ENCODE data around the gene MAN2A2.
A peak's percentile ranks its signal among the peaks of the same experiment; 100 is the strongest.
"Not testable (repeated sequence)": the region's sequence is repeated elsewhere in the genome, so short reads cannot be mapped to it uniquely, and the experiment has no call there.

The MAN2A2 gene

DNA sequence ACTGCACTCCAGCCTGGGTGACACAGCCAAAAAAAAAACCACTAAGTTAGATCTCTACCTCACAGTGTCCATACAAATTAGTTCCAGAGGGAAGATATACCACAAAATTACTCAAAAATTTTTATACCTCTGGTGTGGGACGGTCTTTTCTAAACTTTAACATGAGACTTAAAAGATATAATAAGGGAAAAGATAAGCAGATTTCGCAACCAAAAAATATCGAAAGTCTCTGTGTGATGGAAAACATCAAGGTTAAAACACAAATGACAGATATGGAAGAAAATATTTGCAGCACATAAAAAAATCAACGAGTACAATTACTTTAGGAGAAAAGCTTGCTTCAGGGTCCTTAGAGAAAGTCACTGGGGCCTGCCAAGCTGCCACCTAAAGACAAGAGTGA is 18.8 kb downstream of the MAN2A2 start:
- no peak for DNase-seq (ENCODE audit: low spot score)

DNA sequence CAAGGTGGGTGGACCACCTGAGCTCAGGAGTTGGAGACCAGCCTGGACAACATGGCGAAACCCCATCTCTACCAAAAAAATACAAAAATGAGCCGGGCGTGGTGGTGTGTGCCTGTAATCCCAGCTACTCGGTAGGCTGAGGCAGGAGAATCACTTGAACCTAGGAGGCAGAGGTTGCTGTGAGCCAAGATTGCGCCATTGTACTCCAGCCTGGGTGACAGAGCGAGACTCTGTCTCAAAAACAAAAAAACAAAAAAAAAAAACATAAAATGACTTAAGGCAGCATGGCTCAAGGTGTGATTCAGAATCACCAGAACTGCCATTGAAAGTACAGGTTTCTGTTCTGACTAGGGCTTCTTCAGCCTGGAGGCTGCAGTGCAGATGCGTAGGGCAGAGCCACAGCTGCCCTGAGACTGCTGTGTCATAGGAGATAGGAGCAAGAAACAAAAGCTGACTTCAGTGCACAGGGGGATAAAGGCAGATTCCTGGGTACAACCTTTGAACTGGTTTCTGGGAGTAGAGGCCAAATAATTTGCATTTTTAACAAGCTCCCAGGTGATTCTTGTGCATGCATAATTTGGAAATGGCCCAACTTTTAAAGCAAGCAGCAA is 19.7 kb downstream of the MAN2A2 start:
- DNase-seq (ENCODE audit: low spot score): not testable (repeated sequence)

DNA sequence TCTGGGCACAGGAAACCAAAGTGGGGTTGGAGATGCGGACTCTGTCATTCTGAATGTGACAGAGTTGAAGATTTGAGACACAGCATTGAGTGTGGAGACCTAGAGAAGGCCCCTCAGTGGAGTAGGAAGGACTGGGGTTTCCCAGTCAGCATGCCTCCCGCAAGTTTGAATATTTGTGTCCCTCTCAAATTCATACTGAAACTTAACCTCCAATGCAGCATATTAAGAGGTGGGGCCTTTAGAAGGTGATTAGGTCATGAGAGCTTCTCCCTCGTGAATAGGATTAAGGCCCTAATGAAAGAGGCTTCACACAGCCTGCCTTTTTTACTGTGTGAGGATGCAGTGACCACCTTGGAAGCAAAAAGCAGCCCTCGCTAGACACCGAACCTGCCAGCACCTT is 21.3 kb downstream of the MAN2A2 start:
- no peak for DNase-seq (ENCODE audit: low spot score)

DNA sequence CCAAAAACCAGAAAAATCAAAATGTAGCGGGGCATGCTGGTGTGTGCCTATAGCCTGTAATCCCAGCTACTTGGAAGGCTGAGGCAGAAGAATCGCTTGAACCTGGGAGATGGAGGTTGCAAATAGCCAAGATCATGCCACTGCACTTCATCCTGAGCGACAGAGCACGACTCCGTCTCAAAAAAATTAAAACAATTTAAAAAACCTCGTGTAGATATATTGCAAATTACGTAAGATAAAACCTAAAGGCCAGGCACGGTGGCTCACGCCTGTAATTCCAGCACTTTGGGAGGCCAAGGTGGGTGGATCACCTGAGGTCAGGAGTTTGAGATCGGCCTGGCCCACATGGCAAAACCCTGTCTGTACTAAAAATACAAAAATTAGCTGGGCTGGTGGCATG is 23.7 kb downstream of the MAN2A2 start:
- DNase-seq (ENCODE audit: low spot score): not testable (repeated sequence)

DNA sequence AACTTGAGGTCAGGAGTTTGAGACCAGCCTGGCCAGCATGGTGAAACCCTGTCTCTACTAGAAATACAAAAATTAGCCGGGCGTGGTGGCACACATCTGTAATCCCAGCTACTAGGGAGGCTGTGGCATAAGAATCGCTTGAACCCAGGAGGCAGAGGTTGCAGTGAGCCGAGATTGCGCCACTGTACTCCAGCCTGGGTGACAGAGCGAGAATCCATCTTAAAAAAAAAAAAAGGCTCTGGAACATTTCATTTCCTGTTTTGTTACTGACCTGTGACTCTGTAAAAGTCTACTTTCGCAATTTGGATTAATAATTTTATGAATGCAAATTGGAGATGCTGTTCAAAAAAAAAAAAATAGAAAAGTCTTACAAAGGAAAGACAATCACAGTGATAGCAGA is 25.0 kb downstream of the MAN2A2 start:
- DNase-seq (ENCODE audit: low spot score): not testable (repeated sequence)

DNA sequence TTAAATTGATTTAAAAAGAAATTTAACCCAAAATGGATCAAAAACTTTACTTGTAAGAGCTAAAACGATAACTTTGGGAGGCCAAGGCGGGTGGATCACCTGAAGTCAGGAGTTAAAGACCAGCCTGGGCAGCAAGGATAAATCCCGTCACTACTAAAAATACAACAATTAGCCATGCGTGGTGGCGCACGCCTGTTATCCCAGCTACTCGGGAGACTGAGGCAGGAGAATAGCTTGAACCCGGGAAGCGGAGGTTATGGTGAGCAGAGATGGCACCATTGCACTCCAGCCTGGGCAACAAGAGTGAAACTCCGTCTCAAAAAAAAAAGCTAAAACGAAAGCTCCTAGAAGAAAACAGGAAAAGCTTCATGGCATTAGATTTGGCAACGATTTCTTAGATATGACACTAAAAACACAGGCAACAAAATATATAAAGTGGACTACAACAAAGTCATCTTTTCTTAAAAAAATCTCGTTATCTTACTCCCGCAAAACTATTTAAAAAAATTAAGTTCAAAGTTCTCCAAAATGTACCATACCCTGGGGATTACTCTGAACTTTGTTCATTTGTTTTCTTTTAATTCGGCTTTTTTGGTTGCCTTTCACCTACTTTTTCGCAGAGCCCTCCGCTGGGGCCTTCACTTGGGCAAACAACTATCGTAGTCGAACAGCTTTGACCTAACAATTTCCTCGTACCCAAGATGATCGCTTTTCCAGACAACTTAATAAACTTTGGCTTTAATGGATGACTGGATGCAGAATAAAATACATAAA is 26.3 kb downstream of the MAN2A2 start:
- no peak for DNase-seq (ENCODE audit: low spot score)

DNA sequence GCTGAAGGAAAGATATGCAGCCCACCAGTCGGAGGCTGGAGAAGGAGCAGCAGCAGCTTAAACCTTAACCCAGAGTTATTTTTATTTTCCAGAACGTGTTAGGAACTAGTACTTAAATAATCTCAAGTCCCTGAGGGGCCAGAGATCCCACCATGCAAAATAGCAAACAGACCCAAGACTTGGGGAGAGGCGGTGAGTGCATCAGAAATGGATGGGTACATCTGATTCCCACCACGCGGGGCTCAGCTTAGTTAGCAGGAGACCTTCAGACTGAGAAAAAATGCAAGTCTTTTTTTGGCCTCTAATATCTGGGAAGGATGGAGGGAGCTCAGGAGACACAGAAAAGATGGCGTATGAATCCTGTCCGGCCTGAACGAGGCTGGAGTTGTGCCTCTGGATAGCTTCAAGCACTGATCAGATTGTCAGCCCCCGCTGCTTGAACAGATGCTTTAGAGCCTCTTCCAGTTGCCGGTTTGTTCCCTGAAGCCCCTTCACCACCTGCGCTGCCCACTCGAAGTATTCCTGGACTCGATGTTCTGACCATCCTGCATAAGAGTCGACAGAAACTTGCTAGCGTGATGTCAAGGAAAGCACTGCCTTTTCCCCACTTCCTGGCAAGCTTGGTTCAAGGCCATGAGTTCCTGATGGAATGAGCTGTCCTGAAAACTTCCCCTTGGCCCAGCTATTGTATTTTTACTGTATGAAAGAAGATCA is 27.9 kb downstream of the MAN2A2 start:
- DNase-seq (ENCODE audit: low spot score): no peak

DNA sequence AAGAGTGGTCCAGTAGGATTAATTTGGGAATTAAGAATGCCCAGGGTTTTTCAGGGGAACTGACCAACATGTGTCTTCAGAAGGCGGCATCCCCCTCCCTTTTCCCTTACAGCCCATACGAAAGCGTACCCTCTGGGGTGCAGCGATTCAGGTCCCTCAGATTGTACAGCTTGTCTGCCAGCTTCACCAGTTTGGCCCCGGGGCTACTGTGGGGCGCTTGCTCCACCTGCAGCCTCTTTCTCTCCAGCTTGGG is 28.4 kb downstream of the MAN2A2 start:
- DNase-seq (ENCODE audit: low spot score): no peak

DNA sequence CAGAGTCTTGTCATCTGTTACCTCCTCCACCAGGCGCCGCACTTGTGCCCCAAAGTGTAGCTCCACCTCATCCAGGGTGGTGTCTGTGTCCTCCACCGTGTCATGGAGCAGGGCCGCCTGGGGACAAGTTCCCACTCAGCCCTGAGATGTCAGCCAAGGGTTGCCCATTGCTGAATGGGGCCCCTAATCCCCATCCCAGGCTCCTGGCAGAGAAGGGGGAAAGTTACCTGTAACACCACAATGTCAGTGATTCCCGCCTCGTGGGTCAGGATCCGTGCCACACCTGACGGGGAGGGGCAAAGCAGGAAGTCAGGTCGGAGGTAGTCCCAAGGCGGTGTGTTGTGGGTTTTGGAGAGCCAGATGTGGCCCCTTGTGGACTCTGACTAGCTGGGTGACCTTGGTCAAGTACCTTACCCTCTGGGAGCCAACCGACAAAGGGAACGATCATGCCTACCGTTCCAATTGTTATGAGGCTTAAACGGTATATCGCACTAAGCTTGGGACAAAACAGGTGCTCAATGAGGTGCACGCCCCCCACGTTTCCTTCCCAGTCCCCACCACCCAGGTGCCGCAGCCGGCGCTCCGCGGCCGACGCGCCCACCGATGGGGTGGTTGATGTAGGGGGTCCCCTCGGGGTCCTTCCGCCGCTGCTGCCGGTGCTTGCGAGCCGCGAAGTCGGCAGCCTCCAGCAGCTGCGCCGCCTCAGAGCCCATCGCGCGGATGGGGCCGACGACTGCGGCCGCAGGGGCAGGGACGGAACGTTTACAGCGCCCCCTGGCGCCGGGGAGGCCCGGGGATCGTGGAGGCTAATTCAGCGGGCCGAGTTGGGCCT is 28.9 kb downstream of the MAN2A2 start, which contains the start of gene HDDC3:
HDDC3 (minus strand) TSS at position 722 of the 832 bp plus-strand sequence; CDS start at position 713, 9 bp downstream.
- DNase-seq (ENCODE audit: low spot score): peak; percentile 93

DNA sequence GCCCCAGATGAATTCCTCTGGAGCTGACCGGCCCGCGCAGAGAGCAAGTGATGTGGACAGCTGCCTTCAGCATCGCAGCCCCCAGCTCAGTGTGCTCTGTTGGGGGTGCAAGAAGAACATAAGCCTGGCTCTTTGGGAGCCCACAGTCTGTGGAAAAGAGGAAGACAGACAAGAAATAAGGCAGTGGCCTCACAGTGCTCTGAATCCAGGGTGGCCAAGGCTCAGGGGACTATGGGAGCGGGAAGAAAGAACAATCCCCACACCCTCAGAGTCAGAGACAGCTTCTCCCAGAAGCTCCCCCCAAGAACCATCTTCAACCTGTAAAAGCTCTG is 29.5 kb downstream of the MAN2A2 start:
- DNase-seq (ENCODE audit: low spot score): no peak

DNA sequence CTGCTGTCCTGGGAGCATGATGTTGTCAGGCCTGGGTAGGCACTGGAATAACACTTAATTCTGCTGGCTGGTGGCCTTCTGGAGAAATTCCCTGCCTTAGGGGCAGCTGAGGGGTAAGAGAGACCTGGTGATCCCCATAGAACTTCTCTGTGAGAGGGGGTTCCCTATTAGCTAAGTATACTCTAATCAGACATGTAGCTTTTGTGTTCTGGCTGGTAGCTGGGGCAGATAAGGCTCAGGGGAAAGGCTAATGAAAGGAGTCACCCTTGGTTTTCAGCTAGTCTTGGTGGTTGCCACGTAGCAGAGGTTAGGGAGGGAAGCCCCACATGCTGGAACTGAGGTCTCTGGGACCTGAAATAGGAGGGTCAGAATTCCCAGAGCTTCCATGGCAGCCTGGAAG is 30.2 kb downstream of the MAN2A2 start:
- no peak for DNase-seq (ENCODE audit: low spot score)

DNA sequence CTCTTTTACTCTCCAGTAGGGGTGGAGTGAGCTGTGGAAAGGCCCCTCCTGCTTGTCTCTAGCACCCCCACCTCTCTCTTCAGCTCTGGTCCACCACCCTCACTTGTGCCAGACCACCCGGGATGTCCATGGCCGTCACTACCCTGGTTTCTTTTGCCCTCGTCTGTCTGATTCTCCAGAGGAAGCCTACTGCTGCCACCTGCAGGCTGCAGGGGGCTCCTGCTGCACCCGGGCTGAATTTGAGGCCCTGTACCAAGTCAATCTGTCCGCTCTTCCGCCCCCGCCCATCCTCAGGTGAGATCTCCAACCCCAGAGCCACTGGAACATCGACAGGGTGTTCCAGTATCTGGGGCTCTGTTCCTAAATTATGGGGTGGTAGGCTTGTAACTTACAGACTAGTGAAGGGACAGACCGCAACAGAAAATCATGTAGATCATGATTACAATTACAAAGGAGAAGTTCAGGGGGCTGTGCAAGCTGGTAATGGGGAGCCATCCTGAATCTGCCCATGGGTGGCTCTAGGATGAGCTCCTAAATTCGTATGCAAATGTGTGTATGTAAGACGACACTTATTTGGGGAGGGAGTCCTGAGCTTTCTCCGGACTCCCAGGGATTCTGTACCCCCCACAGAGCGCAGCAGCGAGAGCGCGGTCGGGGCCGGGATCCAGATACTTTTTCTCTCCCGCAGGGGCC is 31.3 kb downstream of the MAN2A2 start:
- DNase-seq (ENCODE audit: low spot score): peak; percentile 86

DNA sequence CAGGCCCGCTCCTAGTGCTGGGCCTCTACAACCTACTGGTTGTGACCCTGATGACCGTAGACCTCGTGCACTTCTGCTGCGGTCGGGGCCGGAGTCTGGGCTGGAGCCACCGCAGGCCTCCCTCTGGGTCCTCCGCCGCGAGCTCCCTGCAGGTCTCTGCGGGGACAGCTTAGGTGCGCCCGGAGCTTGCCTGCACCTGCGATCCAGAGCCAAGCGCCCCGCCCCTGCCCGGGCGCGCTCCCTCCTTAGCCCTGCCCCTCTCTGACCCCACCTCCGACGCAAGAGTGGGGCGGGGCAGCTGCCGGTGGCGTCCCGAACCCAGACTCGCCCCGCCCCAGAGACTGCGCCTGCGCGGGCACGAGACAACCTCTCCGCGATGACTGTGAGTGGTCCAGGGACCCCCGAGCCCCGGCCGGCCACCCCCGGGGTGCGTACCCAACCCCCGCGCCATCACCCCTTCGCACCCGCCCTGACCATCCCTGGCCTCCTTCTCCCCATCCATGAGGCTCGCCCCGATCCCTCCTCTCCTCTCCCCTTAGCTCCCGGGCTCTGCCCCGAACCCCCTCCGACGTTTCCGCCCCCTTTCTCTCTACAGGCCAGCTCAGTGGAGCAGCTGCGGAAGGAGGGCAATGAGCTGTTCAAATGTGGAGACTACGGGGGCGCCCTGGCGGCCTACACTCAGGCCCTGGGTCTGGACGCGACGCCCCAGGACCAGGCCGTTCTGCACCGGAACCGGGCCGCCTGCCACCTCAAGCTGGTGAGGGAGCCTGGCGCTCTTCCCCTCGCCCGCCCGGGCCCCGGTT is 32.0 kb downstream of the MAN2A2 start, which contains the start of gene UNC45A:
UNC45A (plus strand) TSS at position 337 of the 803 bp plus-strand sequence; CDS start at position 377, 40 bp downstream.
- DNase-seq (ENCODE audit: low spot score): peak; percentile 92

DNA sequence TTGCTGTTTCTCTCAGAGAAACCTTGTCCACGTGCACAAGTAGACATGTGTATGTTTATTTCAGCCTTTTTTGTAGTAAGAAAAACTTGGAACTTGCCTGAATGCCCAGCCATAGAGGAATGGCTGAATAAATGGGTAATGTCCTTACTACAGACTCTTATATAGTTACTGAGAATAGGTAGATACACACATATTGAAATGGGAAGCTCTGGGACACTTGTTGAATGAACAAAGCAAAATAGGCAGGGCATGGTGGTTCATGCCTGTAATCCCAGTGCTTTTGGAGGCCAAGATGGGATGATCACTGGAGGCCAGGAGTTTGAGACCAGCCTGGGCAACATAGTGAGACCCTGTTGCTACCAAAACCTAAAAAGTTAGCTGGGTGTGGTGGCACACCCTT is 33.7 kb downstream of the MAN2A2 start:
- no peak for DNase-seq (ENCODE audit: low spot score)

DNA sequence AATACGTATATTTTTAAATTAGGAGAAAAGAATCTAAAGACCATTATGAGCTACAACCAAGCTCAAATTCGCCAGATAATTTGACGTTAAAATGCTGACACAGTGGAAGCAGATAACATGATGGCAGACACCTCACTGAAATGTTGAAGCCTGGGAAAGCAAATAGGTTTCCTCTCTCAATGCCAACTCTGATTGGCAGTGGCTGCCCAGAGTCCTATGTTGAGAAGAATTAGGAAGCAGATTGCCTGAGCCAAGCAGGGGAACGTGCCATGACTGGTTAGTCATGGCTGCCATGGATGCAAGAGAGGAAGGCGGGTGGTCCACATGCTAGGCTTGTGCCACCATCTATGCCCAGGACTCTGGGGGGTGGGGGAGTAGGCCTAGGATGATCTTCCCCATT is 35.2 kb downstream of the MAN2A2 start:
- DNase-seq (ENCODE audit: low spot score): no peak

DNA sequence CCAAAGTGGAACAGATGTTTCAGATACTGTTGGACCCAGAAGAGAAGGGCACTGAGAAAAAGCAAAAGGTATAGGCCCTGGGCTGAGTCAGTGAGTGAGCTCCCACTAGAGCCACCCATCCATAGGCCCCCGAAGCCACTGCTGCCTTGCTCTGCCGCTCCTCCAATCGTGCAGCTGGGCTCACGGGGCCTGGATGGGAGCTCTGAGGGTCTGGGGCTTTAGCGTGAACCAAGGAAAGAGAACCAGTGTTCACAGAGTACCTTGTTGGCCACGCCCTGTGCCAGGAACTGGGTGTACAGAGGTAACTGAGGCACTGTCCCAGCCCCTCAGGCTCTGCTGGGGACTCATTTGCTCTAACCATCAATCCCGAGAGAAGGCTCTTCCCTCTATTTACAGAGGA is 36.7 kb downstream of the MAN2A2 start:
- no peak for DNase-seq (ENCODE audit: low spot score)

DNA sequence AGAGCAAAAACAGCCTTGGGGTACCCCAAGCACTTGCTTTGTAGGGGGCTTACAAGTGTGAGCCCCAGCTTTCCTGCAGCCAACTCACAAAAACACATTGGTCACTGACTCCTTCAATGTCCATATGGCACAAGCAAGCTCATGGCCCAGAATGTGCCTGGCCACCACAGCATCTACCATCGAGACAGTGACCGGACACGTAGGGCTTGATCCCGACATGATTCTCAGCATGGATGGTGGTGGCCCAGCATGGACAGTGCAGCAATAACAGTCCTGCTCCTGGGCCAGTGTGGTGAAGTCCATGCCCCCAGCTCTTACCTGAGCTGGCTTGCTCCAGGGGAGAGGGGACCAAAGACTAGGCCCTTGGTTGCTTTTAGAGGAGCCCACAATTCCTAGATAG is 37.9 kb downstream of the MAN2A2 start:
- DNase-seq (ENCODE audit: low spot score): no peak

DNA sequence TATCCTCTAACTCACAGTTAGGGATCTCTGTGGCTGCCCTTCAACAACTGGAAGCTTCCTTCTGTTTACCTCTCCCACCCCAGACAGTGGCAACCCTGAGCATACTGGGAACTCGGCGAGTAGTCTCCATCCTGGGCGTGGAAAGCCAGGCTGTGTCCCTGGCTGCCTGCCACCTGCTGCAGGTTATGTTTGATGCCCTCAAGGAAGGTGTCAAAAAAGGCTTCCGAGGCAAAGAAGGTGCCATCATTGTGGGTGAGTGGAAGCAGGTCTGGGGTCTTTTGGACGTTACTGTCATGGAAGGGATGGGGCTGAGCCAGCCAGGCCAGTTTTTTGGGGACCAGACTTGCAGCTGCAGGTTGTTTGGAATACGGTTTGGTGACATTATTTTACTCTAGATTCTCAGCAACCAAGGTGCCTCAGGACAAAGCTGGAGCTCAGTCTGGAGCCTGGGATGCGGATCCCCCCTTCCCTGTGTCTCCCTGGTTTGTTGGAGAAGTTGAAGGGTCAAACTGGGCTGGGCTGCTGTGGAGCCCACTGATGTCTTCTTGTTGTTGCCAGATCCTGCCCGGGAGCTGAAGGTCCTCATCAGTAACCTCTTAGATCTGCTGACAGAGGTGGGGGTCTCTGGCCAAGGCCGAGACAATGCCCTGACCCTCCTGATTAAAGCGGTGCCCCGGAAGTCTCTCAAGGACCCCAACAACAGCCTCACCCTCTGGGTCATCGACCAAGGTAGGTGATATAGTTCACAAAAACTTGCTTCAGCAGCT is 39.4 kb downstream of the MAN2A2 start:
- no peak for DNase-seq (ENCODE audit: low spot score)

DNA sequence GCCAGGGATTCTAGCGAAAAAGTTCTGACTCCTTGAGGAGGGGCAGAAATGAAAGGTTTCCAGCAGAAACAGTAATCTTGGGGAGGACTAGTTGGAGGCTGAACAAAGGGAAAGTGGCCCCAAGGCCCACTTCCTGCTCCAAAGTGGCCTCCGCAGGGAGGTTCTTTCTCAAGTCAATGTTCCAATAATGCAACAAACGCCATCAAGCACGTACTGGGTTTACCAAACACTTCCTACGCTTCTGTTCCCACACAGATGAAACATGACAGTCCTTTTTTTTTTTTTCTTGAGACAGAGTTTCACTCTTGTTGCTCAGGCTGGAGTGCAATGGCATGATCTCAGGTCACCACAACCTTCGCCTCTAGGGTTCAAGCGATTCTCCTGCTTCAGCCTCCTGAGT is 42.0 kb downstream of the MAN2A2 start:
- no peak for DNase-seq (ENCODE audit: low spot score)

DNA sequence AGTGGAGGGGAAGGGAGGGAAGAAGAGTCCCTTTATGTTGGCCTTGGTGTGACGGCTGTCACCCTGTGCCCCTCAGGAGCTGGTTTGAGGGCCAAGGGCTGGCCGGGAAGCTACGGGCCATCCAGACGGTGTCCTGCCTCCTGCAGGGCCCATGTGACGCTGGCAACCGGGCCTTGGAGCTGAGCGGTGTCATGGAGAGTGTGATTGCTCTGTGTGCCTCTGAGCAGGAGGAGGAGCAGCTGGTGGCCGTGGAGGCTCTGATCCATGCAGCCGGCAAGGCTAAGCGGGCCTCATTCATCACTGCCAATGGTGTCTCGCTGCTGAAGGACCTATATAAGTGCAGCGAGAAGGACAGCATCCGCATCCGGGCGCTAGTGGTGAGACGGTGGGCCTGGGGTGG is 43.4 kb downstream of the MAN2A2 start:
- no peak for DNase-seq (ENCODE audit: low spot score)
